ENCODE measurements around the gene XYLT1.

- TF ChIP-seq CTCF (IDR thresholded peaks at IDR 0.05): no peak
- TF ChIP-seq POLR2AphosphoS5 (IDR thresholded peaks at IDR 0.05; ENCODE audit: insufficient read depth in 1 of 2, low read depth in 1 of 2): no peak
- TF ChIP-seq POLR2A (IDR thresholded peaks at IDR 0.05): no peak
Observed at GRCh38 chr16:17437981-17438380, 32.8 kb downstream of the XYLT1 start.

Measured in vagina (tissue), 2 donors.